Pancreas (tissue), 10 donors: ENCODE measurements around the gene RAB14. TPM values are rescaled to one million over a fixed set of nuclear protein-coding genes. Genes with fewer than 3 reads are reported as not detected.

Experiments used
- ATAC-seq, 4 donors: fragments of 200-7000 bp; cut with Tn5 transposase; one replicate each; pipeline versions ENCODE4 v1.8.0 to v1.9.1; 2020; ENCODE audit warnings: mild to moderate bottlenecking in 4 of 4, moderate library complexity in 4 of 4
- DNase-seq, 6 donors: peaks; one replicate each; pipeline ENCODE4 v3.0.0-alpha.2; 2020
- FAIRE-seq: peaks from 2 replicates; lab custom pipeline; 2012; peaks lifted over from hg19 to GRCh38; lab: Jason Lieb, UNC
- H3K27ac ChIP-seq, 4 donors: fragments of 200-600 bp; sonication (generic); 1 replicate in 3 of 4; 2 replicates in 1 of 4; pipeline versions ENCODE4 v1.5.0 to v1.8.0; 2020
- H3K27me3 ChIP-seq, 4 donors: fragments of 200-600 bp; one replicate each; pipeline ENCODE4 v1.8.0; 2021
- H3K36me3 ChIP-seq, 3 donors: fragments of 200-600 bp; sonication (generic) in 1 of 3; one replicate each; pipeline versions ENCODE4 v1.5.0 to v1.8.0; 2020 to 2021
- H3K4me1 ChIP-seq, 3 donors: fragments of 200-600 bp; one replicate each; pipeline ENCODE4 v1.8.0; 2021
- H3K4me3 ChIP-seq, 4 donors: fragments of 200-600 bp; sonication (generic) in 2 of 4; one replicate each; pipeline versions ENCODE4 v1.5.0 to v1.8.0; 2020 to 2021
- H3K9me3 ChIP-seq, 4 donors: fragments of 200-600 bp; one replicate each; pipeline ENCODE4 v1.8.0; 2021
- CTCF ChIP-seq, 4 donors: fragments of 200-600 bp; sonication (generic) in 3 of 4; IDR thresholded peaks; one replicate each; pipeline versions ENCODE4 v1.5.0 to v1.8.0; 2021; ENCODE audit warnings: antibody characterized with exemption in 4 of 4
- WGBS, 2 donors: extraction: QIAGEN DNeasy Blood & Tissue Kit; methylation state at CpG; one replicate each; pipeline ENCODE4 v1.1.7; 2013; 5-methylcytosine and 5-hydroxymethylcytosine counted together
- intact Hi-C, 3 donors: fragments of 100-400 bp; cut with DNase I; formaldehyde crosslinking; loops; one replicate each; pipeline versions ENCODE4 v1.11.1 to v1.14.2; 2022
- polyA plus RNA-seq, 2 donors: library from polyadenylated mRNA; stranded (reverse); fragments of 200-250 nt; gene quantifications; one replicate each; pipeline ENCODE4 v1.2.3, GENCODE V29; 2013
- total RNA-seq, 6 donors: library from RNA; stranded (reverse); fragmentation: NEBNext Ultra II Directional in 4 of 6; extraction: Animal tissue kit (Norgen Biotek cat#: 25700) in 4 of 6; gene quantifications; one replicate each; pipeline versions ENCODE4 v1.2.1 to v1.2.4, GENCODE V29; 2021 to 2023
- donor health status: healthy with polysubstance abuse.
- donor health status: DM: no; HTN: no; CAD: no; lungs with moderate emphysema.
- donor health status: DM: no; HTN: no; CAD: no.
- donor health status: control.
- donor health status: control.
- donor health status: Bipolar disorder and iron deficiency.
- donor health status: DM: yes; HTN: yes; CAD: no.
- donor health status: DM: no; HTN: no; CAD: no.
- donor health status: DM: no; HTN: no; CAD: no.
- donor health status: DM: yes; HTN: yes; CAD: no.

Gene RAB14
- total and polyA plus RNA-seq, 8 donors: 9.2 to 37.0 (median 23.1) TPM

DNA sequence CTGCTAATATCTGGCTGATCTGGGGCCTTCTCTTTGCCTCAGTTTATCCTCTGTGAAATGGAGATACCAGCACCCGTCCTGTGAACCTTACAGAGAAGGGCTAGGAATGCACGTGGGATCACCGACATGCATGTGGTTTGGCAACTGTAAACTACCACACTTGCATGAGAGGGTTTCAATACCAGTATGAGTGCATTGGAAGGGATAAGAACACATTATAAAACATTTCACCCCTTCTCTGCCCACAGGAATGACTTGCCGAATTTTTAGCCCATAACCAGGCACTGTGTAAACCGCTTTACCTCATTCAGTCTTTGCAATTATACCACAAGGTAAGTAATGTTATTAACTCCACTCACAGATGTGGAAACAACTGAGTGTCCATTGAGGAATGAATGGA is 8.9 kb upstream of the RAB14 start:
- WGBS, 2 donors: 82 to 83% methylated on average over 5 of the region's 5 CpGs
- H3K9me3 ChIP-seq: no peaks in the 10 kb centered on the region
- FAIRE-seq: no peak
- no peak overlapping the region for H3K4me3 ChIP-seq
- no peak for DNase-seq
- TF ChIP-seq CTCF (IDR thresholded peaks at IDR 0.05): no peak
- intact Hi-C loops: loop anchor here in 2 of 3 donors (10.0 kb wide), 1 partner anchor 184 kb away; no protein-coding TSS in a partner anchor
- no peak overlapping the region for H3K27ac ChIP-seq
- no peaks in the 10 kb centered on the region for H3K36me3 ChIP-seq
- no peak for ATAC-seq
- no peaks in the 10 kb centered on the region for H3K27me3 ChIP-seq
- no peaks in the 10 kb centered on the region for H3K4me1 ChIP-seq

- 91 to 95% methylated on average over 2 of the region's 2 CpGs for WGBS, 2 donors
- no peaks in the 10 kb centered on the region for H3K9me3 ChIP-seq
- TF ChIP-seq CTCF (IDR thresholded peaks at IDR 0.05): no peak
- no peaks in the 10 kb centered on the region for H3K36me3 ChIP-seq
- no peak overlapping the region for H3K27ac ChIP-seq
- H3K4me1 ChIP-seq: no peaks in the 10 kb centered on the region
- ATAC-seq: peak in 1 of 4 donors; percentile 24
- intact Hi-C loops: no loop called here
- H3K4me3 ChIP-seq: no peak overlapping the region
- no peaks in the 10 kb centered on the region for H3K27me3 ChIP-seq
- DNase-seq: no peak
- no peak for FAIRE-seq
Measured at GRCh38 chr9:121207371-121207940, 5.8 kb upstream of the RAB14 start.

DNA sequence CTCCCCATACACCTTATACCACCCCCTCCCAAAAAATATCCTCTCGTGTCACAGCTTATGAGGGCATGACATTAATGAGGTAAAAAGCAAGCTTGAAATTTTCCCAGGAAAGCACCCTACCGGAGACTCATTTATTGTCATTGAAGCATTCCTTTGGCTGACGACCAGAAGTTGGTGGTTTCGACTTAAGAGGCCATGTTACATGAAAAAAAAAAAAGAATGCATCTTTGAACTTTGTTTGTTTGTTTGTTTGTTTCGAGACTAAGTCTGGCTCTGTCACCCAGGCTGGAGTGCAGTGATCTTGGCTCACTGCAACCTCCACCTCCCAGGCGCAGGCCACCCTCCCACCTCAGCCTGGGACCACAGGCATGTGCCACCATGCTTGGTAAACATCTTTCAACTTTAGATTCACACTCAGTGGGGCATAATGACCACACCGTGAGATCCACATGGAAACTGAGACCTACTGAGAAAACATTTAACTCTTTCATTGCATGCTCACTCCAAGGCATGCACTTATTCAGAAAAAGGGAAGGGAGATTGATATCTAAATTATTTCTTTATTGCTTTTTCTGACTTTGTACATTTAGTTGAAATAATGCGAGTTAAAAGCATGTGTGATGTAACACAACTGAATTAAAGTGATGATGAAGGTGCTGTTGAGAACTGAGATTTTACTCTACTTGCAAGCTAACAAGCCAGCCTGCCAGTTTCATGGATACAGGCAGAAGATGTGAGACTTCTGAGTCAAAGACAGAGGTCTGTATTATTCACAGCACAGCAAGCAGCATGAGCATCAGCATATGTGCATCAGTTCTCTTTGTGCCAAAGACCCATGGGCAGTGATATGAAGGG is 5.1 kb upstream of the RAB14 start:
- Histone ChIP-seq H3K27ac (no peak overlapping the region), H3K36me3 (no peaks in the 10 kb centered on the region), H3K27me3 (no peaks in the 10 kb centered on the region), H3K9me3 (no peaks in the 10 kb centered on the region), H3K4me3 (no peak overlapping the region), H3K4me1 (no peaks in the 10 kb centered on the region)
- no peak for TF ChIP-seq CTCF (IDR thresholded peaks at IDR 0.05)
- ATAC-seq (no peak), DNase-seq (no peak), FAIRE-seq (no peak)
- intact Hi-C loops: no loop called here
- WGBS, 2 donors: 63 to 69% methylated on average over 8 of the region's 8 CpGs

DNA sequence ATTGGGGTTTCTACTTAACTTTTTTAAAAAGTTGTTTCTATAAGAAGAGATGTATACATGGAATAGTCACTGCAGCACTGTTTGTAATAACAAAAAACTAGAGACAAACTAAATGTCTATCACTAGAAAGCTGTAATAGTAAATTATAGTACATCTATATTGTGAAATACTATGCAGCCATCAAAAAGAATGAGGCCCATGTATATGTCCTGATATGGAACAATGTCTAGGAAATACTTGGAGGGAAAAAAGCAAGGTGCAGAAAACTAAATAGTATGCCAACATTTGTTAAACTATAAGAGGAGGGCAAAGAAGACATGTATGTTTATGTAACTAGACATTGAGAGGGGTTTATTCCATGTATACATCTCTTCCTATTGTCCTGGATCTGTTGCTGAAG is 2.9 kb upstream of the RAB14 start:
- no peak overlapping the region for H3K4me3 ChIP-seq
- no peaks in the 10 kb centered on the region for H3K36me3 ChIP-seq
- FAIRE-seq: no peak
- H3K27ac ChIP-seq: no peak overlapping the region
- H3K9me3 ChIP-seq: no peaks in the 10 kb centered on the region
- H3K4me1 ChIP-seq: peaks cover 3 to 8% (median 4%) of the 10 kb centered on the region in 3 donors
- ATAC-seq: no peak
- intact Hi-C loops: no loop called here
- TF ChIP-seq CTCF (IDR thresholded peaks at IDR 0.05): no peak
- H3K27me3 ChIP-seq: no peaks in the 10 kb centered on the region
- DNase-seq: no peak

- DNase-seq: no peak
- no peak for ATAC-seq
- H3K27ac ChIP-seq: no peak overlapping the region
- 69 to 72% methylated on average over 2 of the region's 2 CpGs for WGBS, 2 donors
- H3K4me3 ChIP-seq: no peak overlapping the region
- no peak for FAIRE-seq
- no peak for TF ChIP-seq CTCF (IDR thresholded peaks at IDR 0.05)
- intact Hi-C loops: no loop called here
- no peaks in the 10 kb centered on the region for H3K36me3 ChIP-seq
- no peaks in the 10 kb centered on the region for H3K27me3 ChIP-seq
- no peaks in the 10 kb centered on the region for H3K9me3 ChIP-seq
- peaks cover 8 to 12% (median 9%) of the 10 kb centered on the region in 3 donors for H3K4me1 ChIP-seq
Measured at GRCh38 chr9:121204121-121204520, 2.5 kb upstream of the RAB14 start.
